Measurements from ENCODE around the gene CRY1.

The CRY1 gene

GRCh38 chr12:106964526-106964925 lies 128.8 kb downstream of the CRY1 start:
- no peak overlapping the region for H3K4me3 ChIP-seq (ENCODE audit: control insufficient read depth, low read depth, low read length)
- no peak for DNase-seq (ENCODE audit: low read depth)
- TF ChIP-seq, protein P1, sequence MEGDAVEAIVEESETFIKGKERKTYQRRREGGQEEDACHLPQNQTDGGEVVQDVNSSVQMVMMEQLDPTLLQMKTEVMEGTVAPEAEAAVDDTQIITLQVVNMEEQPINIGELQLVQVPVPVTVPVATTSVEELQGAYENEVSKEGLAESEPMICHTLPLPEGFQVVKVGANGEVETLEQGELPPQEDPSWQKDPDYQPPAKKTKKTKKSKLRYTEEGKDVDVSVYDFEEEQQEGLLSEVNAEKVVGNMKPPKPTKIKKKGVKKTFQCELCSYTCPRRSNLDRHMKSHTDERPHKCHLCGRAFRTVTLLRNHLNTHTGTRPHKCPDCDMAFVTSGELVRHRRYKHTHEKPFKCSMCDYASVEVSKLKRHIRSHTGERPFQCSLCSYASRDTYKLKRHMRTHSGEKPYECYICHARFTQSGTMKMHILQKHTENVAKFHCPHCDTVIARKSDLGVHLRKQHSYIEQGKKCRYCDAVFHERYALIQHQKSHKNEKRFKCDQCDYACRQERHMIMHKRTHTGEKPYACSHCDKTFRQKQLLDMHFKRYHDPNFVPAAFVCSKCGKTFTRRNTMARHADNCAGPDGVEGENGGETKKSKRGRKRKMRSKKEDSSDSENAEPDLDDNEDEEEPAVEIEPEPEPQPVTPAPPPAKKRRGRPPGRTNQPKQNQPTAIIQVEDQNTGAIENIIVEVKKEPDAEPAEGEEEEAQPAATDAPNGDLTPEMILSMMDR (conservative IDR thresholded peaks at IDR 0.05; ENCODE audit: control insufficient read depth, insufficient read depth, low read depth, low read length) = no peak

GRCh38 chr12:106962286-106962685 lies 131.1 kb downstream of the CRY1 start:
- TF ChIP-seq, protein P1 (conservative IDR thresholded peaks at IDR 0.05; ENCODE audit: control insufficient read depth, insufficient read depth, low read depth, low read length) = no peak
- no peak overlapping the region for H3K4me3 ChIP-seq (ENCODE audit: control insufficient read depth, low read depth, low read length)
- DNase-seq (ENCODE audit: low read depth) = no peak

- no peak overlapping the region for H3K4me3 ChIP-seq (ENCODE audit: control insufficient read depth, low read depth, low read length)
- DNase-seq (ENCODE audit: low read depth) = no peak
- TF ChIP-seq, protein P1 (conservative IDR thresholded peaks at IDR 0.05; ENCODE audit: control insufficient read depth, insufficient read depth, low read depth, low read length) = no peak
Measured at GRCh38 chr12:106960443-106960842, 132.9 kb downstream of the CRY1 start.

DNA sequence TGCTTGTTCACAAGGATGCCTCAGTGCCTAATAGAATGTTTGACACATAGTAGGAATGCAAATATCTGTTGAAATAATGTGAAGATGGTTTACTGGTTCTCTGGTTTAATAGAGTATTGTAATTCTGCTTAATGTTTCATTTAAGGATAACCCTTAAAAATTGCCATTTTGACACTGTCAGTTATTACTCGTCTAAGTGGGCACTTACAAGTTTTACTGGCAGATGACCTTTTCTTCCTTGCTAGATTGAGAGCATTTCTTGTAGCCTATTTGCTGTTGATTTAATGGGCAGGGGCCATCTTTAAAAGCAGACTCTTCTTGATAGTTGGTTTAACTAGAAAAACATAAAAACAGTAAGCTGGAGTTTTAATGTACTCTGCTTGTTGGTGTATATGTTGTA lies 135.8 kb downstream of the CRY1 start:
- TF ChIP-seq, protein P1 (conservative IDR thresholded peaks at IDR 0.05; ENCODE audit: control insufficient read depth, insufficient read depth, low read depth, low read length) = no peak
- DNase-seq (ENCODE audit: low read depth) = no peak
- H3K4me3 ChIP-seq (ENCODE audit: control insufficient read depth, low read depth, low read length) = peak overlapping the region; percentile 87

GRCh38 chr12:106956048-106956578 lies 137.2 kb downstream of the CRY1 start:
- TF ChIP-seq, protein P1 (conservative IDR thresholded peaks at IDR 0.05; ENCODE audit: control insufficient read depth, insufficient read depth, low read depth, low read length) = no peak
- peak; percentile 64 for DNase-seq (ENCODE audit: low read depth)
- peak overlapping the region; percentile 87 for H3K4me3 ChIP-seq (ENCODE audit: control insufficient read depth, low read depth, low read length)

DNA sequence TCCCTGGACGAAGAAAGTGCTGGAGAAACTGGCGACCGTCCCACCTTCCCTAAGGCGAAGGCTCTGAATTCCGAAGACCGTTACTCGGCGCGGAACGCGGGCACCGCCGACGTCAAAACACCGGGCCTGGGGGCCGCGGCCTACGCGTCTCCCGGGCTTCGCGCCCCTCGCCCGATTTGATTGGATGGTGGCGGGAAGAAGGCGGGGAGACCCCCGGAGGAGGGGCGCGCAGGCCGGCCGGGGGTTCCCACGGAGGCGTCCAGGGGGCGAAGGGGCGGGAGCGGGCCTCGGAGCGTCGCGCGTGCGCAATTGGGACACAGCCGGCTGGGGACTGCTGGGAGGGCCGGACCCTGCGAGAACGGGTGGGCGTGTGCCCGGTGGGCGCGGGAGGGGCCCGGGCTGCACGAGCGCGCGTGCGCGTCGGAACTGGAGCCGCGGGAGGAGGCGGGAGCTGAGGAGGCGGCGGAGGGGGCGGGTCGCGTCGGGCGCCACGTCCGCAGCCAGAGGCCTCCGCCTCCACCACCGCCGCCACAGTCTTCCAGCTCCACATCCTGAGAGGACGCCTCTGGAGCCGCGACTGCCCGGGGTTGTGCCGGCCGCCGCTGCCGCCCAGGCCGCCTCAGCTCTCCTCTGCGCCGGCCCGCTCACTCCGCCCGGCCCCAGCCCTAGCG lies 137.8 kb downstream of the CRY1 start, which contains the start of gene TMEM263:
TMEM263 (plus strand) TSS at position 531 of the 671 bp plus-strand sequence. CDS start 11,210 bp downstream, outside the sequence.
- H3K4me3 ChIP-seq (ENCODE audit: control insufficient read depth, low read depth, low read length) = peak within 1 kb of the TSS; percentile 87
- TF ChIP-seq, protein P1 (conservative IDR thresholded peaks at IDR 0.05; ENCODE audit: control insufficient read depth, insufficient read depth, low read depth, low read length) = no peak
- peak; percentile 92 for DNase-seq (ENCODE audit: low read depth)

All from fibroblast of mammary gland (primary cell).